Nephron (organoid): Measurements from ENCODE around the gene MPP4.

Source experiments
- H3K27ac Mint-ChIP-seq, 3 experiments: 2 replicates each; pipeline ENCODE4 v1.8.0; 2020; ENCODE audit warnings: mixed read lengths in 3 of 3, mild to moderate bottlenecking in 2 of 3, moderate library complexity in 1 of 3
- H3K27me3 Mint-ChIP-seq: 2 replicates; pipeline ENCODE4 v1.8.0; 2021; ENCODE audit warnings: low read depth, mild to moderate bottlenecking, moderate library complexity, mixed read lengths
- H3K36me3 Mint-ChIP-seq: 2 replicates; pipeline ENCODE4 v1.8.0; 2020; ENCODE audit warnings: low read depth, mixed read lengths
- H3K4me1 Mint-ChIP-seq: 2 replicates; pipeline ENCODE4 v1.8.0; 2020; ENCODE audit warnings: mixed read lengths
- H3K4me3 Mint-ChIP-seq, 3 experiments: 2 replicates each; pipeline ENCODE4 v1.8.0; 2020; ENCODE audit warnings: mild to moderate bottlenecking in 3 of 3, mixed read lengths in 3 of 3, moderate library complexity in 2 of 3
- H3K9me3 Mint-ChIP-seq: 2 replicates; pipeline ENCODE4 v1.8.0; 2020; ENCODE audit warnings: mixed read lengths
- TF ChIP-seq, protein P1 (sequence below), 3 experiments: fragments of 200-600 bp; sonication (generic); IDR thresholded peaks; one replicate each; pipeline ENCODE4 v1.5.0; 2021; ENCODE audit warnings: antibody characterized with exemption in 3 of 3; ENCODE audit not compliant: unreplicated experiment in 3 of 3

The MPP4 gene

DNA sequence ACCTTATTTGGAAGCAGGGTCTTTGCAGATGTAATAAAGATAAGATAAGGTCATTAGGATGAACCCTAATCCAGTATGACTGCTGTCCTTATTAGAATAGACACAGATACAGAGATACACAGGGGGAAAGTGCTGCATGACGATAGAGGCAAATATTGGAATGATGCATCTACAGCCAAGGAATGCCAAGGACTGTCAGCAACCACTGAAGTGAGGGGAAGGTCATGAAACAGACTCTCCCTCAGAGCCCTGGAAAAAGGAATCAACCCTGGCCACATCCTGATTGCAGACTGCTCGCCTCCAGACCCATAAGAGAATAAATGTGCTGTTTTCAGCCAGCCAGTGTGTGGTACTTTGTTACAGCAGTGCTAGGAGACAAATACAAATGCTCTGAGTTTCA is 69.9 kb downstream of the MPP4 start:
- Mint-ChIP-seq H3K4me1 (no peaks in the 10 kb centered on the region), H3K36me3 (peaks cover 65% of the 10 kb centered on the region), H3K4me3 (no peak overlapping the region), H3K27me3 (no peaks in the 10 kb centered on the region), H3K9me3 (no peaks in the 10 kb centered on the region), H3K27ac (no peak overlapping the region)
- TF ChIP-seq, protein P1, sequence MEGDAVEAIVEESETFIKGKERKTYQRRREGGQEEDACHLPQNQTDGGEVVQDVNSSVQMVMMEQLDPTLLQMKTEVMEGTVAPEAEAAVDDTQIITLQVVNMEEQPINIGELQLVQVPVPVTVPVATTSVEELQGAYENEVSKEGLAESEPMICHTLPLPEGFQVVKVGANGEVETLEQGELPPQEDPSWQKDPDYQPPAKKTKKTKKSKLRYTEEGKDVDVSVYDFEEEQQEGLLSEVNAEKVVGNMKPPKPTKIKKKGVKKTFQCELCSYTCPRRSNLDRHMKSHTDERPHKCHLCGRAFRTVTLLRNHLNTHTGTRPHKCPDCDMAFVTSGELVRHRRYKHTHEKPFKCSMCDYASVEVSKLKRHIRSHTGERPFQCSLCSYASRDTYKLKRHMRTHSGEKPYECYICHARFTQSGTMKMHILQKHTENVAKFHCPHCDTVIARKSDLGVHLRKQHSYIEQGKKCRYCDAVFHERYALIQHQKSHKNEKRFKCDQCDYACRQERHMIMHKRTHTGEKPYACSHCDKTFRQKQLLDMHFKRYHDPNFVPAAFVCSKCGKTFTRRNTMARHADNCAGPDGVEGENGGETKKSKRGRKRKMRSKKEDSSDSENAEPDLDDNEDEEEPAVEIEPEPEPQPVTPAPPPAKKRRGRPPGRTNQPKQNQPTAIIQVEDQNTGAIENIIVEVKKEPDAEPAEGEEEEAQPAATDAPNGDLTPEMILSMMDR (IDR thresholded peaks at IDR 0.05; ENCODE audit: unreplicated experiment in 3 of 3), result no peak

DNA sequence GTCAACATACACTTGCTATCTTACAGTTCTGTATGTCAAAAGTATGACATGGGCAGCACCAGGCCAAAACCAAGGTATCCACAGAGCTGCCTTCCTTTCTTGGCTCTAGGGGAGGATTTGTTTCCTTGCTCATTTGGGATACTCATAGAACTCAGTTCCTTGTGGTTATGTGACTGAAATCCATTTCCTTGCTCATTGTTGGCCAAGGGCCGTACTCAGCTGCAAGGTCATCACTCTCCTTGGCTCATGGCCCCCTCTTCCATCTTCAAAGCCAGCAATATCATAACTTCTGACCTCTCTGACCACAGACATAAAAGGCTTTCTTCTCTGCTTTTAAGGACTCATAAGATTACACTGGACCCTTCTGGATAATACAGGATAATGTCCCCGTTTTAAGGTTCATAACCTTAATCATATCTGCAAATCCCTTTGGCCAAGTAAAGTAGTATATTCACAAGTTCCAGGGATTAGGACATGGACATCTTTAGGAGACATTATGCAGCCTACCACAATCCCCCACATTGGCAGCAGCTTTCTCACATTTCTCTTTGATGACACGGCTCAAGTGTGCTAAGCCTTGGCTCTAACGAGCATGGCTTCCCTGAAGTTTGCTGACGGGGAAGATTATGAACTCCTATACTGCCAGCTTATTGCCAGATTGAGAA is 76.0 kb downstream of the MPP4 start:
- Mint-ChIP-seq H3K4me3 (no peak overlapping the region), H3K27me3 (no peaks in the 10 kb centered on the region), H3K4me1 (no peaks in the 10 kb centered on the region), H3K9me3 (peaks cover 2% of the 10 kb centered on the region), H3K36me3 (peaks cover 35% of the 10 kb centered on the region), H3K27ac (no peak overlapping the region)
- TF ChIP-seq, protein P1 (IDR thresholded peaks at IDR 0.05; ENCODE audit: unreplicated experiment in 3 of 3), result no peak

DNA sequence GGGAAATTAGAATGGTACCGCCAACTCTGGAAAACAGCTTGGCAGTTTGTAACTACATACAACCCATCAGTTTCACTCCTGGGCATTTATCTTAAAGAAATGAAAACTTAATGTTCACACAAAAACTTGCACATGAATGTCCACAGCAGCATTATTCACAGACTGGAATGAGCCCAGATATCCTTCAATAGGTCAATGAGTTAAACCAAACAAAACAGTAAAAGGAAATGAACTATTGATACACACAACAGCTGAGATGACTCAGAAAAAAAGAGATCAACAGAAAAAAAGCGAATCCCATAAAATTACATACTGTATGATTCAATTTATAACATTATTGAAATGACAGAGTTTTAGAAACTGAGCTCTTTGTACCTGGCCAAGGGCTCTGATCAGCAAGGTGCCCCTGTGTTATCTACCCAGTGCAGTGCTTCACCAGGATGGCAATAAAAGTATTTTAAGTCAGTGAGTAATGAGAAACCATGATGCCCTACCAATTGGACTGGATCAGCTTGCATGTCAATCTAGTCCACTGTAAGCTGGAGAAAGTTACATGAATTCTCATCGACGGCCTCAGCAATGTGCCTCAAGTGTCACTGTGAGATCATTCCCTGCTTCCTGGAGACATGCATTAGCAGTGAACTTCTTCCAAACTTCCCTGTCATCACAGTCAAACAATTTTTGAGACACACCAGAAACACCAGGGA is 77.0 kb downstream of the MPP4 start:
- Mint-ChIP-seq H3K9me3 (peaks cover 6% of the 10 kb centered on the region), H3K36me3 (peaks cover 27% of the 10 kb centered on the region), H3K27ac (no peak overlapping the region), H3K4me3 (no peak overlapping the region), H3K27me3 (no peaks in the 10 kb centered on the region), H3K4me1 (no peaks in the 10 kb centered on the region)
- TF ChIP-seq, protein P1 (IDR thresholded peaks at IDR 0.05; ENCODE audit: unreplicated experiment in 3 of 3), result no peak

DNA sequence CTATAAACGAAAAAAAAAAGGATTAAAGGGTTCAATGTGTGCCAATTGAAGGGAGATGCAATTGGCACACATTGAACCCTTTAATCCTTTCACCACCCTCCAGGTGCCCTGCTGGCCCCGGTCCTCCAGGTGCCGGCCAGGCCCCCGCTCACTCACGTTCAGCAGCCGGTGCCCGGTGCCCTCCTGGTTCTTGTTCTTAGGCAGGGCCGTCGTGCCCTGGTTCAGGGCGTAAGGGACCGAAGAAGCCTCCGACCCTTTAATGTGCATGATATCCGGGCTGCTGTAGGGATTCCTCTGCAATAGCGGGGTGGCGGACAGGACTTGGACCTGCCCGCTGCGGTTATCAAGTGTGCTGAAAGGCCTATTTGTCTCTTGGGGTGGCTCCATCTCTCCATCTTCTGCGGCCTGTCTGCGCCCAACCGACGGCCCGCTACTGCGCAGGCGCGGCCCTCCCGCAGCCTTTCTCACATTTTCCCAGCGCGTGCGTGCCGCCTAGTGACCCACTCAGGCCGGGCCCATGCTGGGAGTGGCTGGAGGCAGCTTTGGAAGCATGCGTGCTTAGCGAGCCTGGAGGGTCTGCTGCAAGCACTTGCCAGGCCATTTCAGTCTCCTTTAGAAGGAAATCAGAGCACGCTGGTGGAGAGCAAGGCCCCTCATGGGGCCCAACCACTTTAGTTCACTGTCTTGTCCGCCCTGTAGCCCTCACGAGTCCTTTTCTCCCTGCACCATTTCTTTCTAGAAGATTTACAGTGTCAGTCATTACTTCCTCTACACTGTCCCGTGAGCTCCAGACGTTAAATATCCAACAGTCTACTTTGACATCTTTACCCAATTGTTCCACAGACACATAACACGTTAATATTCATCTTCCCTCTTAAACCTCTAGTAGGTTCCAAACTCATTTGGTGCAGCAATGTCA is 79.4 kb downstream of the MPP4 start:
- Mint-ChIP-seq H3K36me3 (peaks cover 9% of the 10 kb centered on the region), H3K27me3 (peaks cover 3% of the 10 kb centered on the region)

DNA sequence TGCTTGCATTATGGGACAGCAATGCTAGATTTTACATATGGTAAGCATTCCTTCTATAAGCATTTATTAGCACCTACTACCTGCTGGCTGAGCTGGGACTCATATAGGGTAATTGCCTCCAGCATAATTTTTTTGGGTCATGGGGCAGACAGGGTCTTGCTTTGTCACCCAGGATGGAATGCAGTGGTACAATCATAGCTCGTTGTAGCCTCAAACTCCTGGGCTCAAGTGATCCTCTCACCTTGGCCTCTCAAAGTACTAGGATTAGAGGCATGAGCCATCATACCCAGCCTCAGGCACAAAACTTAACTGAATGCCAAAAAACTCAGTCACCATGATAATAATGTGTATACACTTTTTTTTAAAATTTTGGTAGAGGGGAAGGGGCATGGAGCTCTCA is 90.4 kb downstream of the MPP4 start:
- TF ChIP-seq, protein P1 (IDR thresholded peaks at IDR 0.05; ENCODE audit: unreplicated experiment in 3 of 3), result no peak
- H3K4me3 Mint-ChIP-seq, result no peak overlapping the region
- no peaks in the 10 kb centered on the region for H3K36me3 Mint-ChIP-seq
- H3K9me3 Mint-ChIP-seq, result peaks cover 21% of the 10 kb centered on the region
- H3K27me3 Mint-ChIP-seq, result peaks cover 8% of the 10 kb centered on the region
- H3K4me1 Mint-ChIP-seq, result no peaks in the 10 kb centered on the region
- no peak overlapping the region for H3K27ac Mint-ChIP-seq

More for the DNA sequence above, 79.4 kb downstream of the MPP4 start:
- peaks cover 11% of the 10 kb centered on the region for H3K9me3 Mint-ChIP-seq
- TF ChIP-seq, protein P1 (IDR thresholded peaks at IDR 0.05; ENCODE audit: unreplicated experiment in 3 of 3), result no peak
- no peak overlapping the region for H3K4me3 Mint-ChIP-seq
- H3K27ac Mint-ChIP-seq, result no peak overlapping the region
- no peaks in the 10 kb centered on the region for H3K4me1 Mint-ChIP-seq
